Uterus (tissue), 2 donors: Measurements from ENCODE around the gene FATE1.

Experiments used
- POLR2A ChIP-seq, 2 donors: fragments of 450-650 bp; IDR thresholded peaks; one replicate each; pipeline ENCODE4 v1.6.1; 2016; ENCODE audit warnings: antibody characterized with exemption in 2 of 2, mild to moderate bottlenecking in 1 of 2, moderate library complexity in 1 of 2
- TF ChIP-seq, protein P1 (sequence below), 4 experiments: fragments of 200-600 bp in 2 of 4; fragments of 450-650 bp in 2 of 4; sonication (generic) in 2 of 4; IDR thresholded peaks; one replicate each; pipeline ENCODE4 v1.5.1; 2016 to 2019; ENCODE audit warnings: antibody characterized with exemption in 4 of 4, mild to moderate bottlenecking in 2 of 4, moderate library complexity in 1 of 4

DNA sequence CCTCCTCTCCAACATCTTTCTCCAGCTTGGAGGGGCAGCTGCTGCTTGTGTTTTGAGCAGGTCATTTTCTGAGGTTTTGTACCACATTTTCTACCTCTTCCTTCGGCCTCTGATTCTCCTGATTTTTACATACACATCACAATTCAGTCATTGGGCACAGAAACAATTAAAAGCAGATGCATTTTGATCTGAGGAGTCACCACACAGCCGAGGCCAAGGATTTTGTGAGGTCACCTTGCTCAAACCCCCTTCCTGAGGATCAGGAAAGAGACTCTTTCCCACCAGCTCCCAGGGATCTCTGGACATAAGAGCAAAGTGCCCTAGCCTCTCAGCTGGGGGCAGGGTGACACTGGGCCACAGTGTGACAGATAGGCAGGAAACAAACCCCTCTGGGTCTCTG, 5.4 kb upstream of the FATE1 start:
- TF ChIP-seq, protein P1, sequence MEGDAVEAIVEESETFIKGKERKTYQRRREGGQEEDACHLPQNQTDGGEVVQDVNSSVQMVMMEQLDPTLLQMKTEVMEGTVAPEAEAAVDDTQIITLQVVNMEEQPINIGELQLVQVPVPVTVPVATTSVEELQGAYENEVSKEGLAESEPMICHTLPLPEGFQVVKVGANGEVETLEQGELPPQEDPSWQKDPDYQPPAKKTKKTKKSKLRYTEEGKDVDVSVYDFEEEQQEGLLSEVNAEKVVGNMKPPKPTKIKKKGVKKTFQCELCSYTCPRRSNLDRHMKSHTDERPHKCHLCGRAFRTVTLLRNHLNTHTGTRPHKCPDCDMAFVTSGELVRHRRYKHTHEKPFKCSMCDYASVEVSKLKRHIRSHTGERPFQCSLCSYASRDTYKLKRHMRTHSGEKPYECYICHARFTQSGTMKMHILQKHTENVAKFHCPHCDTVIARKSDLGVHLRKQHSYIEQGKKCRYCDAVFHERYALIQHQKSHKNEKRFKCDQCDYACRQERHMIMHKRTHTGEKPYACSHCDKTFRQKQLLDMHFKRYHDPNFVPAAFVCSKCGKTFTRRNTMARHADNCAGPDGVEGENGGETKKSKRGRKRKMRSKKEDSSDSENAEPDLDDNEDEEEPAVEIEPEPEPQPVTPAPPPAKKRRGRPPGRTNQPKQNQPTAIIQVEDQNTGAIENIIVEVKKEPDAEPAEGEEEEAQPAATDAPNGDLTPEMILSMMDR (IDR thresholded peaks at IDR 0.05) = no peak
- TF ChIP-seq POLR2A (IDR thresholded peaks at IDR 0.05) = no peak
